T-helper 17 cell (primary cell): ENCODE results near the gene HNRNPUL1. TPM values are rescaled to one million over a fixed set of nuclear protein-coding genes. Genes with fewer than 3 reads are reported as not detected.

Experiments used
- ATAC-seq: fragments of 150-1000 bp; cut with Tn5 transposase; 2 replicates; pipeline ENCODE4 v1.10.0; 2021; ENCODE audit warnings: mild to moderate bottlenecking, moderate library complexity
- DNase-seq, 3 donors: peaks; one replicate each; pipeline versions ENCODE4 v3.0.0 to v3.0.0-alpha.2; 2020 to 2021
- H3K9me3 ChIP-seq: one replicate; pipeline ENCODE4 v1.7.0; 2013; ENCODE audit warnings: low read length, mild to moderate bottlenecking; ENCODE audit not compliant: control insufficient read depth, poor library complexity, severe bottlenecking
- H3K27ac Mint-ChIP-seq: one replicate; pipeline ENCODE4 v1.8.0; 2022; ENCODE audit warnings: mild to moderate bottlenecking, moderate library complexity, mixed read lengths
- H3K27me3 Mint-ChIP-seq: one replicate; pipeline ENCODE4 v1.8.0; 2022; ENCODE audit warnings: mixed read lengths
- H3K36me3 Mint-ChIP-seq: one replicate; pipeline ENCODE4 v1.8.0; 2022; ENCODE audit warnings: low read depth, mixed read lengths
- H3K4me1 Mint-ChIP-seq: one replicate; pipeline ENCODE4 v1.8.0; 2022; ENCODE audit warnings: mild to moderate bottlenecking, mixed read lengths
- H3K4me3 Mint-ChIP-seq: one replicate; pipeline ENCODE4 v1.8.0; 2022; ENCODE audit warnings: mild to moderate bottlenecking, moderate library complexity, mixed read lengths
- total RNA-seq, 4 donors: library from RNA in 2 of 4; stranded (reverse) in 2 of 4; gene quantifications; one replicate each; pipeline ENCODE4 v1.2.3 and lab custom pipeline; 2022 to 2026

HNRNPUL1 gene
- total RNA-seq, 2 donors from 2014 or later = 316 to 329 TPM

DNA sequence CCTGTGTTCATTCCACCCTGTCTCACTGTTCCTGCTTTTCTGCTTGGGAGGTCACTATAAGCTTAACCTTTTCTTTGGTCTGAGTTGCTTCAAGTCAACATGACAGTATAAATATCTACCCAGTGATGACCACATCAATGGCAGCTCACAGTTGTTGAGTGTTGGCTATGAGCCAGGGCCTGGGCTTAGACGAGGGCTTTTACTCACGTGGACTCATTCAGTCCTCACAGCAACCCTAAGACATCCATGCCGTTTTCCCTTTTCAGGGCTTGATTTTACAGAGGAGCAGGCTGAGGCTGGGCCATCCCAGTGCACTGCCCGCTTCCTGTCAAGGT lies 35.5 kb downstream of the HNRNPUL1 start:
- DNase-seq = peak in 2 of 3 donors; percentile 43 to 46
- Mint-ChIP-seq H3K4me1 (peaks cover 80% of the 10 kb centered on the region), H3K27me3 (no peaks in the 10 kb centered on the region), H3K36me3 (peaks cover 13% of the 10 kb centered on the region), H3K27ac (peak overlapping the region; percentile 100), H3K4me3 (peak overlapping the region; percentile 63)
- no peaks in the 10 kb centered on the region for H3K9me3 ChIP-seq
- peak; percentile 14 for ATAC-seq

DNA sequence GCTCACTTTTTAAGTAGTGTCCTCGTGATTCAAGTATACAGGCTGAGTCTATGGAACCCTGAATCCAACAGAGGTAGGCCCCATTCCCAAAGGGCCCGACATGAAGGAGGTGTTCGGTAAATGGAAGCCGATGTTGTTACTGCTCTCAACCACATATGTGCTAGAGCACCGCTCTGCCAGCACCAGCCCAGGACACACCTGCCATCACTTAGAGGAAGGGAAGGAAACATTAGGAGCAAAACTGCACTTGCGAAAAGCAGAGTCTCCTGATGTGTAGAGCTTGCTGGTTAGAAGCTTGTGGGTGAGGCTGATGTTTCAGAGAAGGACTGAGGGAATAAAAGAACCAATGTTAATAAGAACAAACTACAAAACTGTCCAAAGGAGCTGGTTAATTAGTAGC lies 36.4 kb downstream of the HNRNPUL1 start:
- peak overlapping the region; percentile 100 for H3K27ac Mint-ChIP-seq
- no peak for ATAC-seq
- DNase-seq = no peak
- H3K4me1 Mint-ChIP-seq = peaks cover 84% of the 10 kb centered on the region
- H3K27me3 Mint-ChIP-seq = no peaks in the 10 kb centered on the region
- no peak overlapping the region for H3K4me3 Mint-ChIP-seq
- H3K36me3 Mint-ChIP-seq = peaks cover 11% of the 10 kb centered on the region
- H3K9me3 ChIP-seq = no peaks in the 10 kb centered on the region

DNA sequence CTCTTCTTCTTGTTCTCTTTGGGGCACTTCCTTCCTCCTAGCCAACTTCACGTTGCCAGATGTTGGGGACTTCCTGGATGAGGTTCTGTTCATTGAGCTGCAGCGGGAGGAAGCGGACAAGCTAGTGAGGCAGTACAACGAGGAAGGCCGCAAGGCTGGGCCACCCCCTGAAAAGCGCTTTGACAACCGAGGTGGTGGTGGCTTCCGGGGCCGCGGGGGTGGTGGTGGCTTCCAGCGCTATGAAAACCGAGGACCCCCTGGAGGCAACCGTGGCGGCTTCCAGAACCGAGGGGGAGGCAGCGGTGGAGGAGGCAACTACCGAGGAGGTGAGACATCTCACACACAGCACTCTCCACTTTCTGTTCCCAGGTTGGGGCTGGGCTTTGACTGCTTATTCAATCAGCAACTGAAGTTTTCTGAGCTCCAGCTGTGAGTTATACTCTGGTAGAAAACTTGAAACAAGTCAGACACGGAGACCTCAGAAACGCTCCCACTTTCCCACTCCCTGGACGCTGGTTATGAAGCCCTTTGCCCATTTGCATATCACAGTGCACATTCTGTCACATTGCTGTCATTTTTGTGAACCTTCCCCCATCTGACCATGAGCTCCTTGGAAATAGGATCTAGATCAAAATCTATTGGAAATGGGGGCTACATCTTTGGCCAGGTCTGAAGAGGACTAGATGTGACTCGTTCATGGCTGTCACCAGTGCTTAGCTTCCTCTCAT lies 38.6 kb downstream of the HNRNPUL1 start:
- Mint-ChIP-seq H3K4me3 (peak overlapping the region; percentile 100), H3K27ac (peak overlapping the region; percentile 100), H3K27me3 (no peaks in the 10 kb centered on the region), H3K4me1 (peaks cover 76% of the 10 kb centered on the region), H3K36me3 (peaks cover 15% of the 10 kb centered on the region)
- no peaks in the 10 kb centered on the region for H3K9me3 ChIP-seq
- DNase-seq = peak; percentile 49 to 58 (median 51)
- peak; percentile 43 for ATAC-seq

DNA sequence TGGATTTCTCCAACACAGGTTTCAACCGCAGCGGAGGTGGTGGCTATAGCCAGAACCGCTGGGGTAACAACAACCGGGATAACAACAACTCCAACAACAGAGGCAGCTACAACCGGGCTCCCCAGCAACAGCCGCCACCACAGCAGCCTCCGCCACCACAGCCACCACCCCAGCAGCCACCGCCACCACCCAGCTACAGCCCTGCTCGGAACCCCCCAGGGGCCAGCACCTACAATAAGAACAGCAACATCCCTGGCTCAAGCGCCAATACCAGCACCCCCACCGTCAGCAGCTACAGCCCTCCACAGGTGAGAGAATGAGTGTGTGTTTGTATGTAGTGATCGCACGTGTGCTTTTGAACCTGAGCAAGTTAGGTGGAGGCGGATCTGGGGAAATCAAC lies 39.8 kb downstream of the HNRNPUL1 start:
- peak overlapping the region; percentile 100 for H3K27ac Mint-ChIP-seq
- no peak for DNase-seq
- no peaks in the 10 kb centered on the region for H3K9me3 ChIP-seq
- peaks cover 74% of the 10 kb centered on the region for H3K4me1 Mint-ChIP-seq
- H3K27me3 Mint-ChIP-seq = no peaks in the 10 kb centered on the region
- peak overlapping the region; percentile 100 for H3K4me3 Mint-ChIP-seq
- peaks cover 15% of the 10 kb centered on the region for H3K36me3 Mint-ChIP-seq
- peak; percentile 27 for ATAC-seq

DNA sequence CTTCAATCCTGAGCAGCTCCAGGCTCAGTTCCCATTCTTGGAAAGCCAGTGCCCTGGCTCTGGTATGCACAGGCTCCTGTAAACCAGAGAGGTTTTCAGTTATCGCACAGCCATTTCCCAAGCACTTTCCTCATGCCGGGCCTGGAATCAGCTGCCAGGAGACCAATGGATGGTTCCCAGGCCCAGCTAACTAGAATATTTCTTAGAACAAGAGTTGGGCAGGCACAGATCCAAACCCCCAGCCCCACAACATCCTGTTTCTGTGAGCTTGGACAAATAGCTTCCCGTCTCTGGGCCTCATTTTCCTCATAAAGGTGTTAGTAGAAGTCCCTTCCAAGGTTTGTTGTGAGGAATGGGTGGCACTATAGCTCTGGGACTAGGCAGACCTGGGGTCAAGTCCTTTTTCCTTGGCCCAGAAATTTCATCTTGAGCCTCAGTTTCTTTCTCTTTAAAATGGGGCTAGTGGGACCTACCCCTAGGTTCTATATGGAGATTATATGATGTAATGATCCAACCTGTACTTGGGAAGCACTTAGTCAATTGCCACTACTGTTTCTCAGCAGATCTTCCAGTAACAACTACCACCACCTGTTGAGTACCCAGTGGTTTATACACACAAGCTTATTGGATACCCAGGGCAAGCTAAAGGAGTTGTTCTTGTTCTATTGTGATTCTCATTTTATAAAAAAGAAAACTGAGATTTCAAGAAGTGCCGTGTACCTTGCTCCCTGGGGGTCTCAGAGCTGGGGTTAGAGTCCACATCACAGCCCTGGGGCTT lies 40.7 kb downstream of the HNRNPUL1 start:
- no peak for DNase-seq
- Mint-ChIP-seq H3K27ac (peak overlapping the region; percentile 100), H3K36me3 (peaks cover 15% of the 10 kb centered on the region), H3K4me3 (peak overlapping the region; percentile 100), H3K27me3 (no peaks in the 10 kb centered on the region), H3K4me1 (peaks cover 70% of the 10 kb centered on the region)
- H3K9me3 ChIP-seq = no peaks in the 10 kb centered on the region
- no peak for ATAC-seq

DNA sequence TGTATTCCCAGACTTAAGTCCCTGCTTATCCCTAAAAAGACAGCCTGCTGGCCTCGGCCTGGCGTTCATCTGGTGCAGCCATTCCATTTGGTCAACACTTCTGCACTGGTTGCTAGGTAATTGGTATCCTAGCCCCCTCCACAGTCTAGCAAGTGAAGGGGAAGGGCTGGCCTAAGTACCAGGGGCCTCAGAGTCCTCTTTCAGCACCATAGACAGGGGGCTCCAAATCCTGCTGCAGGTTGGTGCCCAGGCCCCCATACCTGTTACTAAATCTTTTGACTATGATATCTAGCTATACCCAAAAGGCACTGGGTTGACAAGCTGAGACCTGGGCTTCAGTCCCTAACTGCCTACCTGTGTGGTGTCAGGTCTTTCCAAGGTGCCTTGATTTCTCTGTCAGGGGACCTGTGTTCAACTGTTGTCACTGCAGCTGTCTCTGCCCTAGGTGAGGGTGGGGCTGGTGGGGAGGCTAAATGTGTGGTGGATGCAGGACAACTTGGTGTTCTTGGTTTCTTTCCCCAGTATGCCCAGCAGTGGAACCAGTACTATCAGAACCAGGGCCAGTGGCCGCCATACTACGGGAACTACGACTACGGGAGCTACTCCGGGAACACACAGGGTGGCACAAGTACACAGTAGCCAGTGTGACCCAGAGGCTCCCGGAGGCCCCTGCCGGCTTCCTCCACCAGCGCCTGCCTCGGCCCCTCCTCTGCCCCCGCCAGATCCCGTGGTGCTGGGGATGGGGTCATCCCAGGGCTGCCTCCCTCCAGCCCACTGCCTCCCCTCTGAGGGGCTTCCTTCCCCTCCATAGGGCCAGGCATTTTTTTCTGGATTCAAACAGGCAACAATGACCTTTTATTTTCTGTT lies 42.0 kb downstream of the HNRNPUL1 start:
- H3K36me3 Mint-ChIP-seq = peaks cover 22% of the 10 kb centered on the region
- no peaks in the 10 kb centered on the region for H3K27me3 Mint-ChIP-seq
- peak overlapping the region; percentile 100 for H3K27ac Mint-ChIP-seq
- no peak for ATAC-seq
- no peak for DNase-seq
- H3K9me3 ChIP-seq = no peaks in the 10 kb centered on the region
- H3K4me3 Mint-ChIP-seq = peak overlapping the region; percentile 100
- H3K4me1 Mint-ChIP-seq = peaks cover 70% of the 10 kb centered on the region

DNA sequence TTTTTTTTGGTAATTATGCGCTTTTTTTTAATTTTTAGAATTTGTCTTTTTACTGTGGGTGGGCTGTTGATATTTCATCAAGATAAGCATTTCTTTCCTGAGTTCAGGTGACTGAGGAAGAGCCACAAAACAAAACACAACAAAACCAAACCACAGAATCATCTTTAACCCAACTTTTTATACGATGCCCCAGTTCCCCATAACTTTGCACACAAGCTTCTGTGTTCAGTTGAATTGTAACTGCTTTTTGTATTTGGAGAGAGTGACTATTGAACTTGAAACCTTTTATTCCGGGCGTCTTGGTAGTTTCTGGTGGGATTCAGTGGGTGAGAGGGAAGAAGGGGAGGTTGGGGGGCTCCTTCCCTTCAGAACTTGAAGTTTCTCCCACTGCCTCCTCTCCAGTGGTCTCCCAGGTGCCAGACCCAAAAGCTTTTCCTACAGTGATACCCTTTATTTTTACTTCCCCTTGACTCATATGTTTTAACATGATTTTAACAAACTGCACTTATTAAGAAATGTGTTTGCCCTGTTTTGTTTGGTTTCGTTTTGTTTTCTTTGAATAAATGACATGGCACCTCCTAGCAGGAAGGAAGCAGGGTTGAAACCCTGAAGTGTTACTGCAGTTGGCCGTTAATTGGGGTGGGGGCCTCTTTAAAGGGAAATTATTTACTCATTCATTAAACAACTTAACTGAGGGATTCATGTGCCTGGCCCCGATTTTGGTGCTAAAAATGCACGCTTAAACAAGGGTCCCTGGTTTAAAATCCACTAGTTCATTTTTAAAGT lies 43.1 kb downstream of the HNRNPUL1 start:
- peak overlapping the region; percentile 100 for H3K4me3 Mint-ChIP-seq
- DNase-seq (no peak), ATAC-seq (peak; percentile 36)
- peak overlapping the region; percentile 100 for H3K27ac Mint-ChIP-seq
- peaks cover 66% of the 10 kb centered on the region for H3K4me1 Mint-ChIP-seq
- H3K9me3 ChIP-seq = no peaks in the 10 kb centered on the region
- H3K27me3 Mint-ChIP-seq = no peaks in the 10 kb centered on the region
- H3K36me3 Mint-ChIP-seq = peaks cover 22% of the 10 kb centered on the region

DNA sequence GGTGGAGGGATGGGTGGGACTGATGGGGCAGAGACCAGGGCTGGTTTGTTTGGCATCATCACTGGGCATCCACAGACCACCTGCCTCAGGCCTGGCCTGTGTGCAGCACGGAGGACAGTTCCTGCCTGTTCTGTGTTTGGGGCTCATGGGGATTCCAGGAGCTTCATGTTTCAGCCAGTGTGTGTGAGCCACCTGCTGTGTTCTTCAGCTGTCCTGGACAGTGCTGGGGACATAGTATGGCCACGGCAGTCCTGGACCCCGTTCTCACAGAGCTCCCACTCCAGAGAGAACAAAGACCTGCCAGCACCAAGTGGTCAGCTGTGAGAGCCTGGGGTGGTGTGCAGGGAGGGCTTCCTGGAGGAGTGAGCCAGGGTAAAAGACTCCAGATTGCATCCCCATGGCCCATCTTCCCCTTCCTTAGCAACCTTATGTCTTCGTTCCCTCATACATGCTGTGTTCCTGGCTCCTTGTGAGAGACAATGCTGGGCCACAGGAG lies 43.8 kb downstream of the HNRNPUL1 start:
- Mint-ChIP-seq H3K36me3 (peaks cover 19% of the 10 kb centered on the region), H3K4me1 (peaks cover 66% of the 10 kb centered on the region), H3K27me3 (no peaks in the 10 kb centered on the region), H3K4me3 (peak overlapping the region; percentile 100), H3K27ac (peak overlapping the region; percentile 100)
- DNase-seq = no peak
- peak; percentile 4 for ATAC-seq
- H3K9me3 ChIP-seq = no peaks in the 10 kb centered on the region

DNA sequence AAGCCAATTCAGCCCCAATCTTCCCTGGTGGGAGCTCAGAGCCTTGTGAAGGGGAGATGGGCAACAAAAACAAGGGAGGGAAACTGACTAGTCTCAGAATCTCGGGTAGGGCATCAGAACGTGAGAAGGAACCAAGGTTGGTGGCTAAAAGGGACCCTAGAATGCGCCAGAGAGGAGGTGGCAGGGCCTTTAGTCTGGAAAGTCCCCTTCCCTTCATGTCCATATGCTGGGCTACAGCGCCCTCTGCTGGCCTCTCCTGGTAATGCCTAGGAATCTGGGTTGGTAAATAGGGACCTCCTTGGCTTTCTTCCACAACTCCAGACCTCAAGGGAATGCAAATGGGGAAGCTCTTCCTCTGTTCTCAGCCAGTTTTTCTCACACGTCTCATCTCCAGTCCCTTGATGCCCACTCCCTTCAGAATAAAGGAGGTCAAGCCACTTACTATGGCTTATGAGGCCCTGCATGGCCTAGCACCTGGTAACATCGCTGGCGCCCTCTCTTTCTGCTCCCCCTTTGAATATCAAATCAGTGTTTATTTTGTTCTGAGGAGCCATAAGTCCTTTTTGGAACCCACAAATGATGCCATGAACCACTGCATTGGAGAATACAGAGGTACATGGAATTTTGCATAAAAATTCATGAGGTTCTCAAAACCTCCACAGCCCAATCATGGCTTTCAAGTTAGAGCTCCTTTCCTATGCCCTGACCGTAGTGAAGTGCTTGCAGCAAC lies 44.4 kb downstream of the HNRNPUL1 start:
- peaks cover 22% of the 10 kb centered on the region for H3K36me3 Mint-ChIP-seq
- ATAC-seq = peak; percentile 61
- H3K4me1 Mint-ChIP-seq = peaks cover 68% of the 10 kb centered on the region

DNA sequence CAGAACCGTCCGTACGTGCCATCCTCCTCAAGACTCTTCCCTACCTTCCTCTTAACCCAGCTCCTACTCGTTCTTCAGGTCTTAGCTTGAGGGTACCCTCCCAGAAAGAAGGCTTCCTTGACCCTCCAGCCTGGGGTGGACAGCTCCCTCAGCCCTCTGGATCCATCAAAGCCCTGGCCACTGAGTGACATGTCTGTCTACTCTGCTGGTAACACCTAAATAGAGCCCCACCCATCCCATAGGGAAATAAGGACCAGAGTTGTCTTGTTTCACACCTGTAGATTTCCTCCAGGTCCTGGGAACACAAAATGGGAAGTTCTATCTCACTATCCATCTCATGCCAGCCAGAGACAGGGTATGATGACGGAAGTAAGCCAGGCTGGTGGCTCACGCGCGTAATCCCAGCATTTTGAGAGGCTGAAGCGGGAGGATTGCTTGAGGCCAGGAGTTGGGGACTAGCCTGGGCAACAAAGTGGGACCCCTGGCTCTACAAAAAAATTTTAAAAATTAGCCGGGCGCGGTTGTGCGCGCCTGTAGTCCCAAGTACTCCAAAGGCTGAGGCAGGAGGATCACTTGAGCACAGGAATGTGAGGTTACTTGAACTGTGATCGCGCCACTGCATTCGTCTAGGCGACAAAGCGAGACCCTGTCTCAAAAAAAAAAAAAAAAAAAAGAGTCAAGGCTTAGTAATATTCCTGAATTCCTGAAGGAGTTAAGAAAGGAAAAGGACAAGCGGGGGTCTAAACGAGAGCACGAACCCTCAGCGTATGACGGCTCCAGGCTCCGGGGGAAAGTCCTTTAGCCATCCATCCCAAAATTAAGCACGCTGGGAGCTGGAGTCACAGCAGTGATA lies 45.2 kb downstream of the HNRNPUL1 start:
- H3K4me1 Mint-ChIP-seq = peaks cover 61% of the 10 kb centered on the region
- H3K36me3 Mint-ChIP-seq = peaks cover 18% of the 10 kb centered on the region
- H3K27ac Mint-ChIP-seq = peak overlapping the region; percentile 100
- DNase-seq = no peak
- H3K4me3 Mint-ChIP-seq = peak overlapping the region; percentile 100
- no peaks in the 10 kb centered on the region for H3K27me3 Mint-ChIP-seq
- H3K9me3 ChIP-seq = no peaks in the 10 kb centered on the region
- peak; percentile 1 for ATAC-seq

More for the DNA sequence above, 44.4 kb downstream of the HNRNPUL1 start:
- H3K9me3 ChIP-seq = no peaks in the 10 kb centered on the region
- peak overlapping the region; percentile 100 for H3K27ac Mint-ChIP-seq
- peak overlapping the region; percentile 100 for H3K4me3 Mint-ChIP-seq
- DNase-seq = peak; percentile 83 to 97 (median 86)
- no peaks in the 10 kb centered on the region for H3K27me3 Mint-ChIP-seq
